Measurements from ENCODE around the gene FAM177A1. TPM values are rescaled to one million over a fixed set of nuclear protein-coding genes. Genes with fewer than 3 reads are reported as not detected.

FAM177A1 gene
- total RNA-seq, 4 donors from 2014 or later = 12.4 to 82.2 (median 36.7) TPM

GRCh38 chr14:35121026-35121886 lies 75.2 kb downstream of the FAM177A1 start:
- Histone ChIP-seq H3K27ac (peak overlapping the region; percentile 94 to 96), H3K36me3 (no peaks in the 10 kb centered on the region), H3K27me3 (no peaks in the 10 kb centered on the region), H3K4me1 (peaks cover 0 to 9% of the 10 kb centered on the region in 2 donors), H3K4me3 (peak overlapping the region; percentile 57 to 75), H3K9me3 (no peaks in the 10 kb centered on the region)
- DNase-seq = peak in 1 of 2 donors; percentile 18
- no peak for TF ChIP-seq CTCF (IDR thresholded peaks at IDR 0.05)
- TF ChIP-seq POLR2A (IDR thresholded peaks at IDR 0.05) = no peak
- intact Hi-C loops (cut with DNase I; ENCODE audit: low total_unique reads) = no loop called here

GRCh38 chr14:35121887-35122695 lies 76.0 kb downstream of the FAM177A1 start, which contains the start of the genes PPP2R3C and PRORP:
Gene PPP2R3C, minus strand, starts transcription at chr14:35121990. Its CDS starts 31 bp downstream, at chr14:35121959.
Gene PRORP, plus strand, starts transcription at chr14:35122552. Its CDS starts 694 bp downstream, at chr14:35123246.
- peak; percentile 20 to 56 for TF ChIP-seq POLR2A (IDR thresholded peaks at IDR 0.05)
- TF ChIP-seq CTCF (IDR thresholded peaks at IDR 0.05) = peak in 1 of 4 experiments; percentile 4
- Histone ChIP-seq H3K27me3 (no peaks in the 10 kb centered on the region), H3K27ac (peak within 1 kb of the TSS; percentile 94 to 96), H3K4me3 (peak within 1 kb of the TSS; percentile 57 to 75), H3K36me3 (no peaks in the 10 kb centered on the region), H3K4me1 (peaks cover 0 to 9% of the 10 kb centered on the region in 2 donors), H3K9me3 (no peaks in the 10 kb centered on the region)
- intact Hi-C loops (cut with DNase I; ENCODE audit: low total_unique reads) = no loop called here
- peak; percentile 84 to 90 for DNase-seq

GRCh38 chr14:35122696-35123387 lies 76.8 kb downstream of the FAM177A1 start:
- Histone ChIP-seq H3K27ac (peak overlapping the region; percentile 94 to 96), H3K36me3 (no peaks in the 10 kb centered on the region), H3K9me3 (no peaks in the 10 kb centered on the region), H3K4me1 (peaks cover 0 to 9% of the 10 kb centered on the region in 2 donors), H3K4me3 (peak overlapping the region; percentile 57 to 75), H3K27me3 (no peaks in the 10 kb centered on the region)
- no peak for TF ChIP-seq POLR2A (IDR thresholded peaks at IDR 0.05)
- no peak for TF ChIP-seq CTCF (IDR thresholded peaks at IDR 0.05)
- intact Hi-C loops (cut with DNase I; ENCODE audit: low total_unique reads) = no loop called here
- no peak for DNase-seq

- intact Hi-C loops (cut with DNase I; ENCODE audit: low total_unique reads) = no loop called here
- no peak for DNase-seq
- TF ChIP-seq CTCF (IDR thresholded peaks at IDR 0.05) = no peak
- no peak for TF ChIP-seq POLR2A (IDR thresholded peaks at IDR 0.05)
- H3K4me1 ChIP-seq = peaks cover 0 to 9% of the 10 kb centered on the region in 2 donors
- H3K27ac ChIP-seq = peak overlapping the region in 1 of 2 donors; percentile 96
- H3K4me3 ChIP-seq = peak overlapping the region; percentile 57 to 75
- no peaks in the 10 kb centered on the region for H3K36me3 ChIP-seq
- H3K9me3 ChIP-seq = no peaks in the 10 kb centered on the region
- H3K27me3 ChIP-seq = no peaks in the 10 kb centered on the region
These were observed 77.3 kb downstream of the FAM177A1 start for GRCh38 chr14:35123388-35123703.
